BLaER1 treated with 17β-estradiol and CSF1 and Interleukin-3, amounts not matched to agents 10 nM and 100 nM (cell line): ENCODE measurements around the gene KRT80.
A peak's percentile ranks its signal among the peaks of the same experiment; 100 is the strongest.
"Not testable (repeated sequence)": the region's sequence is repeated elsewhere in the genome, so short reads cannot be mapped to it uniquely, and the experiment has no call there.

Source experiments
- H3K27ac ChIP-seq, 11 experiments: shearing (Covaris generic); formaldehyde crosslinking; 2 replicates each; pipeline ENCODE4 v1.8.1; 2022
- H3K27me3 ChIP-seq, 11 experiments: shearing (Covaris generic); formaldehyde crosslinking; 2 replicates each; pipeline ENCODE4 v1.8.1; 2022
- H3K36me3 ChIP-seq, 11 experiments: shearing (Covaris generic); formaldehyde crosslinking; 2 replicates each; pipeline ENCODE4 v1.8.1; 2022
- H3K4me1 ChIP-seq, 10 experiments: shearing (Covaris generic); formaldehyde crosslinking; 2 replicates each; pipeline ENCODE4 v1.8.1; 2022
- H3K4me2 ChIP-seq, 11 experiments: shearing (Covaris generic); formaldehyde crosslinking; 2 replicates each; pipeline ENCODE4 v1.8.1; 2022
- H3K4me3 ChIP-seq, 10 experiments: shearing (Covaris generic); formaldehyde crosslinking; 2 replicates each; pipeline ENCODE4 v1.8.1; 2022
- H3K9ac ChIP-seq, 11 experiments: shearing (Covaris generic); formaldehyde crosslinking; 2 replicates each; pipeline ENCODE4 v1.8.1; 2022
- H3K9me3 ChIP-seq, 11 experiments: shearing (Covaris generic); formaldehyde crosslinking; replicated peaks in 1 of 11; 2 replicates each; pipeline ENCODE4 v1.8.1; 2022
- H4K20me1 ChIP-seq, 11 experiments: shearing (Covaris generic); formaldehyde crosslinking; 2 replicates each; pipeline ENCODE4 v1.8.1; 2022
- Cebpa-rat ChIP-seq, 11 experiments: shearing (Covaris generic); IDR thresholded peaks; 2 replicates each; pipeline ENCODE4 v1.8.1; 2022

Gene KRT80

DNA sequence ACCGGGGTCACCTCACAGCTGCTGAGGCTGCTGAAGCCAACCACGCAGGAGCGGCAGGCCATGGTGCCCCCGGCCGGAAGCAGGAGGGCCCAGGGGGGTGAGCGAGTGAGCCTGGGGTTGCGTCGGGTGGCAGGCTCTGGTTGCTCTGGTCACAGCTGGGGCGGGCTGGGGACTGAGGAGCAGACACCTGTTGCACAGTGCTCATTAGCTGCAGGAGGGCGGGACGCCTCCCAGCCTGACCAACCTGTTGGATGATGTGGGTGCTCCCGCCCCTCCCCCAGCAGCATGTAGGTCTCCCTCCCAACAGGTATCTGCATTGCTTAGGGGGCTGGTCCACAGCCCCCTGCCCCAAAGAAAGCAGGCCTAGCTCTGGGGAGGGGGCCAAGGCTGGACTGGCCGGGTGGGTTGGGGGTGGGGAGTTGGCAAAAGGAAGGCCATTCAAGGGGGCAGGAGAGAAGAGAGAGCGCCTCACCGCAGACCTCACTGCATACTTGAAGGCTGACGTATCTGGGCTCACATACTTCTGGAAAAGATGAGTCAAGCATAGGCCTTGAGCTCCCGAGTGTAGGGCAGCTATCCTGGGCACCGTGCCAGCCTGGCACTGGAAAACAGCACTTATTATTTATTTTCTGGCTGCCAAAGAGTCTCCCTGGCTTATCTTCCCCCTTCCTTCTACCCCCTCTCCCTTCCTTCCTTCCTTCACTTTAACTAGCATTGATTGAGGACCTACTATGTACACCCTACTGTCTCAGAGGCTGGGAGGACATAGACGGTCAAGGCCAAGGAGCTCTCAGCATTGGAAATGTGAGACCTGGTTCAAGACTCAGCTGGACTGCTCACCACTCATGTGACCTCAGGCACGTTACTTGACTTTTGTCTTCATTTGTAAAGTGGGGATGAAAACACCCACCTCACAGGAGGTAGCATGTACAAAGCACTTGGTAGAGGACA lies at the start of gene KRT80:
KRT80 (minus strand) TSS at position 174 of the 951 bp plus-strand sequence; CDS start at position 62, 112 bp downstream.
- Histone ChIP-seq H4K20me1 (no peaks in the 10 kb centered on the region), H3K27ac (peak within 1 kb of the TSS; percentile 33 to 97 (median 63); a peak in 20 of 22 replicates), H3K4me2 (peak within 1 kb of the TSS; percentile 58 to 99 (median 85)), H3K4me1 (peaks cover 68 to 100% (median 95%) of the 10 kb centered on the region in 10 experiments), H3K9ac (peak within 1 kb of the TSS in 9 of 11 experiments; percentile 7 to 60 (median 44); a peak in 13 of 22 replicates), H3K4me3 (peak within 1 kb of the TSS in 1 of 10 experiments; percentile 43; a peak in 2 of 20 replicates), H3K36me3 (no peaks in the 10 kb centered on the region), H3K27me3 (no peaks in the 10 kb centered on the region), H3K9me3 (no peaks in the 10 kb centered on the region)
- TF ChIP-seq Cebpa-rat (IDR thresholded peaks at IDR 0.05), result no peak

DNA sequence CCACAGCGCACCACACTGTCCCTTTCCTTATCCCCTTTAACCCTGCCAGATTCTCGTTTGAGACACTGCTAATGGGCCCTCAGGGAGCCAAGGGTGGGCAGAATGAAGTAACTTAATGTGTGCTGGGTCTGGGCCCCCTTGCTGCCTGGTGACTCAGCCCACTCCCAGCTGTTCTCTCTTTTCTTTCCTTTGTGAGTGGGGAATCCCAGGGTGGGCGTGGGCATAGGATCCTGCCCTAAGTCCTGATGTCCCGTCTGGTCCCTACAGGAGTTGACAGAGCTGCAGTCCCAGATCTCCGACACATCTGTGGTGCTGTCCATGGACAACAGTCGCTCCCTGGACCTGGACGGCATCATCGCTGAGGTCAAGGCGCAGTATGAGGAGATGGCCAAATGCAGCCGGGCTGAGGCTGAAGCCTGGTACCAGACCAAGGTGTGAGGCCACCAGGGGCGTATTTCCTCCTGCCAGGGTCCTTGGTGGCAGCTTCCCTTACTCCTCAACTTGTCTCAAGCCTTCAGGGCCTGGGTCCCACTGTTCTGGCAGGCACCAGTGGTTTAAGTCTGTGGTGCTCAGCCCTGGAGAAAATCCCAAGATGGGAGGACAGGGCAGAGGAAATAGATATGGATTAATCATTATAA lies 49.5 kb upstream of the KRT80 start:
- Histone ChIP-seq H3K4me2 (no peak overlapping the region; a peak in 1 of 22 replicates), H3K27me3 (no peaks in the 10 kb centered on the region), H4K20me1 (no peaks in the 10 kb centered on the region), H3K36me3 (no peaks in the 10 kb centered on the region), H3K27ac (no peak overlapping the region), H3K9ac (no peak overlapping the region), H3K4me1 (peaks cover 28 to 54% (median 38%) of the 10 kb centered on the region in 10 experiments), H3K4me3 (no peak overlapping the region), H3K9me3 (no peaks in the 10 kb centered on the region)
- no peak for TF ChIP-seq Cebpa-rat (IDR thresholded peaks at IDR 0.05)

DNA sequence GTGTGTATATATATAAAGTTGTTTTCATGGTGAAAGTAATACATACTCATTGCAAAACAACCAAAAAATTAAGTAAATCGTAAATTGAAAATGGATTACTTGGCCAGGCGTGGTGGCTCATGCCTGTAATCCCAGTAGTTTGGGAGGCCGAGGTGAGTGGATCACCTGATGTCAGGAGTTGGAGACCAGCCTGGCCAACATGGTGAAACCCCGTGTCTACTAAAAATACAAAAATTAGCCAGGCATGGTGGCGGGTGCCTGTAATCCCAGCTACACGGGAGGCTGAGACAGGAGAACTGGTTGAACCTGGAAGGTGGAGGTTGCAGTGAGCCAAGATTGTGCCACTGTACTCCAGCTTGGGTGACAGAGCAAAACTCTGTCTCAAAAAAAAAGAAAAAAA lies 48.4 kb upstream of the KRT80 start:
- H3K9ac ChIP-seq, H3K27me3 ChIP-seq, H3K36me3 ChIP-seq, H3K4me2 ChIP-seq, H4K20me1 ChIP-seq, H3K4me3 ChIP-seq, H3K27ac ChIP-seq, H3K9me3 ChIP-seq: not testable (repeated sequence)
- H3K4me1 ChIP-seq, result peaks cover 31 to 54% (median 36%) of the 10 kb centered on the region in 10 experiments

DNA sequence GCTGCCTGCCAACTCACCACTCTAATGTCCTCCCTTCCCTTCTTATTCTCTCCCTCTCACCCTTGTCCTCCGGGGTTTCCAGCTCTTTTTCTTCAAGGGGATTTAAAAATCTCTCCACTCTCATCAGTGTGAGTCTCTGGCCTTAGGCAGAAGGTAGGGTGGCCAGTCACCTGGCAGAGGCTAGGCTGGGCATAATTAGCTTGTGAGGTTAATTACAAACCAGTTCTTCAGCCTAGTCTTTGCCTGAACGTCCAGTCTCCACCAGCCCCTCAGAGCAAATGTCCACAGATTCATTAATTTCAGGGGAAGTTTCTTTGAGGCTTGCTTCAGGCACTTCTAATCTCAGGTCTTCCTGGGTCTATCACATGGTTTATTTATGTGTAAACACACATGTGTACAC lies 48.0 kb upstream of the KRT80 start:
- TF ChIP-seq Cebpa-rat (IDR thresholded peaks at IDR 0.05), result no peak
- no peaks in the 10 kb centered on the region for H3K27me3 ChIP-seq
- no peaks in the 10 kb centered on the region for H4K20me1 ChIP-seq
- H3K36me3 ChIP-seq, result no peaks in the 10 kb centered on the region
- H3K9me3 ChIP-seq, result no peaks in the 10 kb centered on the region
- H3K27ac ChIP-seq, result no peak overlapping the region
- H3K4me3 ChIP-seq, result no peak overlapping the region
- H3K4me2 ChIP-seq, result no peak overlapping the region
- peaks cover 31 to 55% (median 37%) of the 10 kb centered on the region in 10 experiments for H3K4me1 ChIP-seq
- no peak overlapping the region for H3K9ac ChIP-seq

DNA sequence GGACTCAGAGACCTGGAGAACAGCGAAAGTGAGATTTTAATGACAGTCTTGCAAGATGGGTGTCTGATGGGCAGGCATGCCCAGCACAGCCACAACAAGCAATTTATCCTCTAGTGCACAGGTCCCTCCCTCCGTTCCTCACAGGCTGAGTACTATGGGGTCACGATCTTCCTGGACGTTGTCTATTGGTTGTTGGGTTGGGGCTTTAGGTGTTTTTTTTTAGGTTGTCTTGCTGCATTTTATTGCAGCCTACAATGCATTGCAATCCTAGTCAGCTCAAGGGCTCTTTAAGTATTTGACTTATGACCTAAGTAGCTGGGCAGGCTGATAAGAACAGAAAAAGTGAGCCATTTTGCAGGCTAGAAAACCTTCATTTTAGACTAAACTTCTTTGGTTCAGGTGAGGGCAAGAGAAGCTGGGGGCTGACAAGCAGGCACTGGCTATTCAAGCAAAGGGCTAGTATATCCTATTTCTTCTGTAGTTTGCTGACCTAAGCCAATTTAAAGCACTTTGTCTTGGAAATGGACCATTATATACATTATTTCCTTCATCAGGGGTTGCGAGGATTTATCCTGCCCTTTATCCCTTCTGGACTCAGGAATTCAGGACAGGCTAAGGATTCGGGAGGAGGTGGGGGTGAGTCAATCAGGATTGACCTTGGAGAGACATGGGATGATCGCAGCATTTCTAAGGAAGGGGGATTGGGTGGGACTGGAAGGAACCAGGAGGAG lies 47.3 kb upstream of the KRT80 start:
- Histone ChIP-seq H3K9me3 (no peaks in the 10 kb centered on the region), H3K27me3 (no peaks in the 10 kb centered on the region), H3K9ac (no peak overlapping the region), H3K36me3 (no peaks in the 10 kb centered on the region), H4K20me1 (no peaks in the 10 kb centered on the region), H3K4me2 (no peak overlapping the region), H3K4me1 (peaks cover 27 to 55% (median 36%) of the 10 kb centered on the region in 10 experiments), H3K4me3 (no peak overlapping the region), H3K27ac (no peak overlapping the region)
- no peak for TF ChIP-seq Cebpa-rat (IDR thresholded peaks at IDR 0.05)

DNA sequence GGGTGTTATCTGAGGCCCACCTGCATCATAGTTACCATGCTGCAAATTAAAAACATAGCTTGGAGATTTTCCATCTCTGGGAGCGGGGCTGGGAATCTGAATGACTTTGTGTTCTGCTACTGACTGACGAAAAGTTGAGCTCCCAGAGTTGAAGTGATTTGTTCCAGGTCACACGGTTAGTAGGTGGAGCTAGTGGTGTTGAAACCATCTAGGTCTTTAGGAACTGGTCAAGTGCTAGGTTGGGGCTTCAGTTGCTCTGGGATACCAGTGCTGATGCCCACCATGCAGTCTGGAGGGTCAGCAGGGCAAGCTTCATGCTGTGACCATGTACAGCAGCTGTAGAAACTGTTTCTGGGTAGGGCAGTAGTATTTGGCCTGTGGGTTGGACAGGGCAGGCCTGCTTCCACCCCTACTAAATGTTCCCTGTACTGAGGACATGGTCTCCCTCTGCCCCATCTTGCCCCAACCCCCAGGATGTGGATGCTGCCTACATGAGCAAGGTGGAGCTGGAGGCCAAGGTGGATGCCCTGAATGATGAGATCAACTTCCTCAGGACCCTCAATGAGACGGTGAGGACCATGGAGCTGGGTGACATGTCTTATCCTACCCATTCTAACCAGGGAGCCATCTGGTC lies 46.5 kb upstream of the KRT80 start:
- Histone ChIP-seq H3K9me3 (no peaks in the 10 kb centered on the region), H3K27ac (no peak overlapping the region), H3K4me2 (peak overlapping the region in 3 of 11 experiments; percentile 0 to 21 (median 4); a peak in 2 of 22 replicates), H3K9ac (no peak overlapping the region), H3K27me3 (peaks cover 0 to 5% (median 4%) of the 10 kb centered on the region in 11 experiments; a peak in 15 of 22 replicates), H3K36me3 (no peaks in the 10 kb centered on the region), H4K20me1 (no peaks in the 10 kb centered on the region), H3K4me3 (no peak overlapping the region), H3K4me1 (peaks cover 20 to 47% (median 29%) of the 10 kb centered on the region in 10 experiments)
- no peak for TF ChIP-seq Cebpa-rat (IDR thresholded peaks at IDR 0.05)

DNA sequence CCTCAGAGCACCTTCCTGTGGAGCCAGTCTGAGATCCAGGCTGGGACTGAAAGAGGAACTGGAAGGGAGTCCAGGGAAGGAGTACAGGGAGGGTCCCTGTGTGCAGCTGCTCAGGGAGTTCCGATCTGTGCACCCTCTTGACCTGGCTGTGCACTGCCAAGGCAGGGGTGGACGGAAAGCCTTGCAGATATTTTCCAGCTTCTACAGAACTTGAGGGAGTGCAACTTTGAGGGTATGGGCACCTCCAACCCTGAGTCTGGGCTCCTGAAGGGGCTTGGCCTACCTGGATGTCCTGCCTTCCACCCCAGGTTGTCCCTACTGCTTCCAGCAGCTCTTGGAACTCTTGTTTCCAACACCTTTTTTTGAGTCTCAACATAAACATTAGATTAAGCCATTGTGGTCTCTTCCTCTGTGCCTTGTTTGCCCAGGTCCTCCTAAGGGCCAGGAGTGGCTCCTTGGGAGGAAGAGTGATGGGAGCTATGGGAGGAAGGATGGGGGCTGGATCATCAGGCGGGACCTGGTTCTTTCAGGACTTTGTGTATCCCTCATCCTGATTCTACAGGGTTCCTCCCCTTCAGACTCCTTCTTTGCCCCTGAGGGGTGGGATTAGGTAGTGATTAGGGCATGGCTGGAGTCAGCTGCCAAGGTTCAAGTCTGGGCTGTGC lies 44.7 kb upstream of the KRT80 start:
- H4K20me1 ChIP-seq, result no peaks in the 10 kb centered on the region
- no peak overlapping the region for H3K9ac ChIP-seq
- H3K4me2 ChIP-seq, result peak overlapping the region in 2 of 11 experiments; percentile 35 to 89; a peak in 4 of 22 replicates

DNA sequence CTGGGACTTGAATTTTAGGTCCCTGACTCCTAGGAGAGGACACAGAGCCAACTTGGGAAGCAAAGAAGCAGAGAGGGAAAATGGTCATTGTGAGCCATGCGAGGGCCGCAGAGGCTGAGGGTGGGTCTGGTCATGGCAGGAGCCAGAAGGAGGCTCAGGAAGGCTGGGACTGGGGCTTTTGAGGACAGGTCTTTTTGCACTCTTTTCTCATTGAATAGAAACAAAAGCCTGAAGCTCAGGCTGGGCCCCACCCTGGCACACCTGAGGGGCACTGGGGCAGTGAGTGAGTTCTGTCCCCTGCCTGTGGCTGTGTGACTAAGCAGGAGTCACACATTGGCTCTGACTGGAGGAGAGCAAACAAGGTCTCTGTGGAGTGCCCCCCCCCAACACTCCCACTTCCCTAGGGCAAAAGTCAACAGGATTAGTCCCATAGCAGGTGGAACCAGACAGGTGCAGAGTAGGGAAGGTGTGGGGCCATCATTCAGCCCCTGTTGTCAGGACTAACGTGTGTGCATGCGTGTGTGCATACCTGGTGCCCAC lies 44.1 kb upstream of the KRT80 start:
- peaks cover 0 to 18% (median 15%) of the 10 kb centered on the region in 11 experiments; a peak in 16 of 22 replicates for H3K27me3 ChIP-seq
- H3K4me3 ChIP-seq, result 0 out of 20 replicates have a peak overlapping the region, but pooled peaks of 1 of the 10 experiments have one; percentile 9
- no peaks in the 10 kb centered on the region; a peak in 1 of 22 replicates for H4K20me1 ChIP-seq
- H3K9ac ChIP-seq, result peak overlapping the region in 2 of 11 experiments; percentile 41 to 42; a peak in 2 of 22 replicates
- H3K4me1 ChIP-seq, result peaks cover 16 to 45% (median 27%) of the 10 kb centered on the region in 10 experiments
- no peaks in the 10 kb centered on the region for H3K9me3 ChIP-seq
- peak overlapping the region; percentile 64 to 93 (median 77); a peak in 21 of 22 replicates for H3K4me2 ChIP-seq
- no peaks in the 10 kb centered on the region for H3K36me3 ChIP-seq
- H3K27ac ChIP-seq, result peak overlapping the region in 3 of 11 experiments; percentile 27 to 55 (median 48); a peak in 5 of 22 replicates
- no peak for TF ChIP-seq Cebpa-rat (IDR thresholded peaks at IDR 0.05)

More for the DNA sequence above, 44.7 kb upstream of the KRT80 start:
- Histone ChIP-seq H3K4me3 (no peak overlapping the region), H3K9me3 (no peaks in the 10 kb centered on the region), H3K4me1 (peaks cover 16 to 41% (median 25%) of the 10 kb centered on the region in 10 experiments), H3K27ac (no peak overlapping the region), H3K36me3 (no peaks in the 10 kb centered on the region), H3K27me3 (peaks cover 0 to 18% (median 15%) of the 10 kb centered on the region in 11 experiments; a peak in 16 of 22 replicates)
- TF ChIP-seq Cebpa-rat (IDR thresholded peaks at IDR 0.05), result no peak
